ENCODE data around the gene PLEKHA4. TPM values are rescaled to one million over a fixed set of nuclear protein-coding genes. Genes with fewer than 3 reads are reported as not detected.
A peak's percentile ranks its signal among the peaks of the same experiment; 100 is the strongest.

Gene PLEKHA4
- total and polyA plus RNA-seq, 7 donors: 13.8 to 44.7 (median 20.7) TPM

DNA sequence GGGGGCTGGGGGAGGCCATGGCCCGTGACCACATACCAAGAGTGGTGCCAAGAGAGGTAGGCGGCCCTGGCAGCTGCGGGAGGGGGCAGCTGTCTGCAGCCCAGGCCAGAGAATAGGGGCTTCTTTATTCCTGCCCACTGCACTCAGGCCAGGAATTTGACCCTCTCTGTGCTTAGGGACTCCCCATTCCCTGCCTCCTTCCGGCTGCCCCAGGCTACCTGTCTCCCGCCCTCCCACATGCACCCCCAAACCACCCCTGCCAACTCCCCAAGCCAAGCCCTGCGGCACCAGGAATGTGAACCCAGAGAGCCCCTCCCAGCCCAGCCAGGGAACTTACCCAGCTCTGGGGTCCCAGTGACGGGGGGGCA is 687 bp downstream of the PLEKHA4 start:
- WGBS, 2 donors: 36 to 67% methylated on average over 7 of the region's 7 CpGs
- peak overlapping the region; percentile 76 to 85 (median 82) for H3K27ac ChIP-seq
- no peak for TF ChIP-seq POLR2AphosphoS5 (IDR thresholded peaks at IDR 0.05)
- no peak for TF ChIP-seq EP300 (IDR thresholded peaks at IDR 0.05)
- TF ChIP-seq POLR2A (IDR thresholded peaks at IDR 0.05): no peak
- TF ChIP-seq, protein P1, sequence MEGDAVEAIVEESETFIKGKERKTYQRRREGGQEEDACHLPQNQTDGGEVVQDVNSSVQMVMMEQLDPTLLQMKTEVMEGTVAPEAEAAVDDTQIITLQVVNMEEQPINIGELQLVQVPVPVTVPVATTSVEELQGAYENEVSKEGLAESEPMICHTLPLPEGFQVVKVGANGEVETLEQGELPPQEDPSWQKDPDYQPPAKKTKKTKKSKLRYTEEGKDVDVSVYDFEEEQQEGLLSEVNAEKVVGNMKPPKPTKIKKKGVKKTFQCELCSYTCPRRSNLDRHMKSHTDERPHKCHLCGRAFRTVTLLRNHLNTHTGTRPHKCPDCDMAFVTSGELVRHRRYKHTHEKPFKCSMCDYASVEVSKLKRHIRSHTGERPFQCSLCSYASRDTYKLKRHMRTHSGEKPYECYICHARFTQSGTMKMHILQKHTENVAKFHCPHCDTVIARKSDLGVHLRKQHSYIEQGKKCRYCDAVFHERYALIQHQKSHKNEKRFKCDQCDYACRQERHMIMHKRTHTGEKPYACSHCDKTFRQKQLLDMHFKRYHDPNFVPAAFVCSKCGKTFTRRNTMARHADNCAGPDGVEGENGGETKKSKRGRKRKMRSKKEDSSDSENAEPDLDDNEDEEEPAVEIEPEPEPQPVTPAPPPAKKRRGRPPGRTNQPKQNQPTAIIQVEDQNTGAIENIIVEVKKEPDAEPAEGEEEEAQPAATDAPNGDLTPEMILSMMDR (IDR thresholded peaks at IDR 0.05): no peak
- intact Hi-C loops (cut with DNase I): no loop called here
- H3K4me1 ChIP-seq: peaks cover 0 to 35% (median 26%) of the 10 kb centered on the region in 4 donors
- H3K9me3 ChIP-seq: no peaks in the 10 kb centered on the region
- H3K27me3 ChIP-seq: no peaks in the 10 kb centered on the region
- peaks cover 0 to 8% (median 0%) of the 10 kb centered on the region in 4 donors for H3K36me3 ChIP-seq
- peak; percentile 71 for DNase-seq
- H3K4me3 ChIP-seq: peak overlapping the region; percentile 15 to 48 (median 34)

DNA sequence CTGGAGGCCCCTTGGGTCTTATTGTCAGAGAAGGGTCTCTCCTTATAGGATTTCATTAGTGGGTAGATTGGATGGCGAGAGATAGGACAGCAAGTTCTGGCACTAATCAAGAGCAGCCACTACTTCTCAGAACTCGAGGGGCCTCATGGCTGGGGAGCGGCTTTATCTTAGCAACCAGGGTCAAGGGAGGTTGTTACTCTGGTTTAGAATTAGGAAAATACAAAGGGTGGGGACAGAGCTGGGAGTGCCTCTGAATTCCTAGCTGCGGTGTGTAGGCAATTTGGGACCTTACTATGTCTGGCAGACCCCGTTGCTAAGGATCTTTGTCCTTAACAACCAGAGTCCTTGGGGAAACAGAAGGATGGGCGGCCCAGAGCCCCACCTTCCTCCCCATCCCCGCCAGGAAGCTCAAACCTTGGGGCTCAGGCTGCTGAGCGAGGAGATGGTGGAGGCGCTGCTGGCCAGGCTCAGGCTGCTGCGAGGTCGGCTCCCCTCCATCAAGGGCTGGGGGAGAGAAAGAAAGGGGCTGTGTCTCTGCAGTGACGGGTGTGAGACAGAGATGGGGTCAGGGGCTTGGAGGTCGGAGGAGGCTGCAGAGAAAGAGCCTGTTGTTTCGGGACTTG is 1.2 kb downstream of the PLEKHA4 start:
- H3K27me3 ChIP-seq: no peaks in the 10 kb centered on the region
- peak overlapping the region; percentile 76 to 85 (median 82) for H3K27ac ChIP-seq
- peak overlapping the region; percentile 15 to 48 (median 34) for H3K4me3 ChIP-seq
- DNase-seq: no peak
- WGBS, 2 donors: 20 to 64% methylated on average over 14 of the region's 14 CpGs
- intact Hi-C loops (cut with DNase I): no loop called here
- H3K9me3 ChIP-seq: no peaks in the 10 kb centered on the region
- H3K4me1 ChIP-seq: peaks cover 0 to 35% (median 26%) of the 10 kb centered on the region in 4 donors
- H3K36me3 ChIP-seq: peaks cover 0 to 8% (median 0%) of the 10 kb centered on the region in 4 donors
- TF ChIP-seq, protein P1 (IDR thresholded peaks at IDR 0.05): no peak
- TF ChIP-seq POLR2A (IDR thresholded peaks at IDR 0.05): no peak
- no peak for TF ChIP-seq EP300 (IDR thresholded peaks at IDR 0.05)
- no peak for TF ChIP-seq POLR2AphosphoS5 (IDR thresholded peaks at IDR 0.05)

DNA sequence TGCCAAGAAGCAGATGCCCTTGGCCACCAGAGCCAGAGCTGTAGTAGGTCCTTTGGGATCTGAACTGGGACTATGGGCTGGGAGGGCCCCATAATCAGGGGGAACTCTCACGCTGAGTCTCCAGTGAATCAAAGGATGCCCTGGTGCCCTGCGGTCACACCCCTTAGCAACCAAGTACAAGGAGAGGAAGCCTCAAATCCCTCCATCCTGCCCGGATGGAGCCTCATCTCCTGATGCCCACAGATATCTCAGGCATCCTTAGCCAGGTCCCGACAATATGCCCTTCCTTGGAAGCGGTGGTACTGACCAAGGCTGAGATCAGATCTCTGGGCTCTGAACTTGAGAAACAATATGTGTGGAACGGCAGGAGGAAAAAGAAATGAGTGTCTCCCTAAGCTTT is 1.7 kb downstream of the PLEKHA4 start:
- Histone ChIP-seq H3K9me3 (no peaks in the 10 kb centered on the region), H3K36me3 (peaks cover 0 to 8% (median 0%) of the 10 kb centered on the region in 4 donors), H3K4me1 (peaks cover 0 to 32% (median 26%) of the 10 kb centered on the region in 4 donors), H3K4me3 (no peak overlapping the region), H3K27ac (peak overlapping the region in 2 of 4 donors; percentile 76 to 85), H3K27me3 (no peaks in the 10 kb centered on the region)
- TF ChIP-seq, protein P1 (IDR thresholded peaks at IDR 0.05): no peak
- TF ChIP-seq POLR2A (IDR thresholded peaks at IDR 0.05): no peak
- no peak for TF ChIP-seq POLR2AphosphoS5 (IDR thresholded peaks at IDR 0.05)
- TF ChIP-seq EP300 (IDR thresholded peaks at IDR 0.05): no peak
- no peak for DNase-seq
- 31 to 64% methylated on average over 6 of the region's 6 CpGs for WGBS, 2 donors
- intact Hi-C loops (cut with DNase I): no loop called here

DNA sequence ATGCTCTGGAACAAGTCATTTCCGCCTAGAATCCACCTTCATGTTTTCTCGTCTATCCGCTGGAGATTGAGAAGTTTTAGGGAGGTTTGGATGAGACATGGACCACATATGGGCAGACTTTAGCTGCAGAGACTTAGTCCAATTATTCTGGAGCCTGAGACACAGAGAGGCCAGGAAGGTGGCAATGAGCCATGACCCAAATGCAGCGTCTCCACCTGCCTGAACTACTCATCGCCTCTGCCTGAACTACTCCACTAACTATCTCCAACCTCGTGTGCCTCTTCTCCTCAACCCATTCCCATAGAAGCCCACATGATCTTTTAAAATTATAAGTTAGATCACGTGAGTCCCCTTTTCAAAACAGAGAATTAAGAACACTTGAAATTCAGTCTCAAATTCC is 5.6 kb downstream of the PLEKHA4 start:
- H3K27me3 ChIP-seq: no peaks in the 10 kb centered on the region
- H3K4me3 ChIP-seq: no peak overlapping the region
- no peak overlapping the region for H3K27ac ChIP-seq
- 60 to 89% methylated on average over 7 of the region's 7 CpGs for WGBS, 2 donors
- no peaks in the 10 kb centered on the region for H3K9me3 ChIP-seq
- TF ChIP-seq, protein P1 (IDR thresholded peaks at IDR 0.05): no peak
- no peak for TF ChIP-seq EP300 (IDR thresholded peaks at IDR 0.05)
- no peak for TF ChIP-seq POLR2AphosphoS5 (IDR thresholded peaks at IDR 0.05)
- TF ChIP-seq POLR2A (IDR thresholded peaks at IDR 0.05): no peak
- peaks cover 0 to 17% (median 12%) of the 10 kb centered on the region in 4 donors for H3K4me1 ChIP-seq
- intact Hi-C loops (cut with DNase I): no loop called here
- DNase-seq: no peak
- peaks cover 0 to 19% (median 0%) of the 10 kb centered on the region in 4 donors for H3K36me3 ChIP-seq
